K562 (cell line): ENCODE measurements around the gene ITPRID2. TPM values are rescaled to one million over a fixed set of nuclear protein-coding genes. Genes with fewer than 3 reads are reported as not detected.

Experiments
- FOSL1 ChIP-seq: fragments of 200-800 bp; sonication (Bioruptor generic); conservative IDR thresholded peaks from 2 replicates; pipeline ENCODE4 v1.6.1; 2016; ENCODE audit warnings: missing genetic modification characterization, missing compliant biosample characterization
- polyA plus RNA-seq, 8 experiments: library from polyadenylated mRNA; depleted of rRNA in 4 of 8; stranded (reverse) in 5 of 8; unstranded in 3 of 8; fragments of >200 nt; fragmentation: Nextera tagmentation in 2 of 8; fragmentation: Illumina TruSeq in 1 of 8; extraction: Ambion mirVana in 2 of 8; extraction: Trizol in 1 of 8; gene quantifications; 2 replicates each; pipeline versions ENCODE4 v1.2.1 to v1.2.3, GENCODE V29; 2011 to 2014; ENCODE audit warnings: inconsistent platforms in 1 of 8, missing spikeins in 1 of 8
- total RNA-seq, 7 experiments: library from RNA; depleted of rRNA in 6 of 7; stranded (reverse); fragments of >200 nt in 6 of 7; fragmentation: Illumina TruSeq in 2 of 7; extraction: Trizol in 2 of 7; gene quantifications; 2 replicates each; pipeline versions ENCODE4 v1.2.1 to v1.2.3, GENCODE V29; 2011 to 2021; ENCODE audit warnings: low replicate concordance in 1 of 7
- TF ChIP-seq, protein P1 (sequence below): fragments of 450-650 bp; IDR thresholded peaks from 2 replicates; pipeline ENCODE4 v1.6.1; 2016; ENCODE audit warnings: borderline replicate concordance
- TF ChIP-seq, protein P2 (sequence below): fragments of 450-650 bp; IDR thresholded peaks from 2 replicates; pipeline ENCODE4 v1.6.1; 2016; ENCODE audit warnings: mild to moderate bottlenecking
- TF ChIP-seq, protein P3 (sequence below): sonication (generic); formaldehyde crosslinking; IDR thresholded peaks from 2 replicates; pipeline ENCODE4 v1.5.0; 2020; ENCODE audit warnings: missing genetic modification reagents

Gene ITPRID2
- total and polyA plus RNA-seq, 9 of the 15 experiments (the other 6 are each of a cell fraction or from before 2014, with no cell fraction given), result 18.5 to 77.8 (median 52.0) TPM

DNA sequence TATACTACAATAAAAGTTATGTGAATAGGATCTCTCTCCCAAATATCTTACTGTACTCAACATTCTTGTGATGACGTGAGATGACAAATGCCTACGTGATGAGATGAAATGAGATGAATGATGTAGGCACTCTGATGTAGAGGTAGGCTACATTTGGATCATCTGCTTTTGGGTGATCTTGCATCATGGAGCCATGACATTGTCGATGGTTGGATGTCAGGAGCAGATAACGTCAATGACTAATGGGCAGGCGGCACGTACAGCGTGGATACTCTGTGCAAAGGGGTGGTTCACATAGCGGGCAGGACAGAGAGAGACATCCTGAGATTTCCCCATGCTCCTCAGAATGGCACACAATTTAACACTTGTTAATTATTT is 53.4 kb downstream of the ITPRID2 start (continued):
- TF ChIP-seq, protein P1, sequence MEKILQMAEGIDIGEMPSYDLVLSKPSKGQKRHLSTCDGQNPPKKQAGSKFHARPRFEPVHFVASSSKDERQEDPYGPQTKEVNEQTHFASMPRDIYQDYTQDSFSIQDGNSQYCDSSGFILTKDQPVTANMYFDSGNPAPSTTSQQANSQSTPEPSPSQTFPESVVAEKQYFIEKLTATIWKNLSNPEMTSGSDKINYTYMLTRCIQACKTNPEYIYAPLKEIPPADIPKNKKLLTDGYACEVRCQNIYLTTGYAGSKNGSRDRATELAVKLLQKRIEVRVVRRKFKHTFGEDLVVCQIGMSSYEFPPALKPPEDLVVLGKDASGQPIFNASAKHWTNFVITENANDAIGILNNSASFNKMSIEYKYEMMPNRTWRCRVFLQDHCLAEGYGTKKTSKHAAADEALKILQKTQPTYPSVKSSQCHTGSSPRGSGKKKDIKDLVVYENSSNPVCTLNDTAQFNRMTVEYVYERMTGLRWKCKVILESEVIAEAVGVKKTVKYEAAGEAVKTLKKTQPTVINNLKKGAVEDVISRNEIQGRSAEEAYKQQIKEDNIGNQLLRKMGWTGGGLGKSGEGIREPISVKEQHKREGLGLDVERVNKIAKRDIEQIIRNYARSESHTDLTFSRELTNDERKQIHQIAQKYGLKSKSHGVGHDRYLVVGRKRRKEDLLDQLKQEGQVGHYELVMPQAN, result no peak
- TF ChIP-seq, protein P2, sequence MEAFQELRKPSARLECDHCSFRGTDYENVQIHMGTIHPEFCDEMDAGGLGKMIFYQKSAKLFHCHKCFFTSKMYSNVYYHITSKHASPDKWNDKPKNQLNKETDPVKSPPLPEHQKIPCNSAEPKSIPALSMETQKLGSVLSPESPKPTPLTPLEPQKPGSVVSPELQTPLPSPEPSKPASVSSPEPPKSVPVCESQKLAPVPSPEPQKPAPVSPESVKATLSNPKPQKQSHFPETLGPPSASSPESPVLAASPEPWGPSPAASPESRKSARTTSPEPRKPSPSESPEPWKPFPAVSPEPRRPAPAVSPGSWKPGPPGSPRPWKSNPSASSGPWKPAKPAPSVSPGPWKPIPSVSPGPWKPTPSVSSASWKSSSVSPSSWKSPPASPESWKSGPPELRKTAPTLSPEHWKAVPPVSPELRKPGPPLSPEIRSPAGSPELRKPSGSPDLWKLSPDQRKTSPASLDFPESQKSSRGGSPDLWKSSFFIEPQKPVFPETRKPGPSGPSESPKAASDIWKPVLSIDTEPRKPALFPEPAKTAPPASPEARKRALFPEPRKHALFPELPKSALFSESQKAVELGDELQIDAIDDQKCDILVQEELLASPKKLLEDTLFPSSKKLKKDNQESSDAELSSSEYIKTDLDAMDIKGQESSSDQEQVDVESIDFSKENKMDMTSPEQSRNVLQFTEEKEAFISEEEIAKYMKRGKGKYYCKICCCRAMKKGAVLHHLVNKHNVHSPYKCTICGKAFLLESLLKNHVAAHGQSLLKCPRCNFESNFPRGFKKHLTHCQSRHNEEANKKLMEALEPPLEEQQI, result no peak
- TF ChIP-seq FOSL1 (tag), result peak; percentile 83
- TF ChIP-seq, protein P3, sequence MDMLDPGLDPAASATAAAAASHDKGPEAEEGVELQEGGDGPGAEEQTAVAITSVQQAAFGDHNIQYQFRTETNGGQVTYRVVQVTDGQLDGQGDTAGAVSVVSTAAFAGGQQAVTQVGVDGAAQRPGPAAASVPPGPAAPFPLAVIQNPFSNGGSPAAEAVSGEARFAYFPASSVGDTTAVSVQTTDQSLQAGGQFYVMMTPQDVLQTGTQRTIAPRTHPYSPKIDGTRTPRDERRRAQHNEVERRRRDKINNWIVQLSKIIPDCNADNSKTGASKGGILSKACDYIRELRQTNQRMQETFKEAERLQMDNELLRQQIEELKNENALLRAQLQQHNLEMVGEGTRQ (CRISPR knock-in tag), result no peak
